GM13977 (cell line): Measurements from ENCODE around the gene ITSN2.
"Not testable (repeated sequence)": the region's sequence is repeated elsewhere in the genome, so short reads cannot be mapped to it uniquely, and the experiment has no call there.

Source experiments
- DNase-seq: peaks from one replicate; pipeline ENCODE4 v3.0.0; 2012; ENCODE audit warnings: low spot score
- in situ Hi-C: fragments of 300-500 bp; cut with MboI; formaldehyde crosslinking; loops from one replicate; pipeline ENCODE4 v1.12.0; 2022; ENCODE audit warnings: low sequenced_read_pairs, low pct_unique_long_range_greater_than_20kb, mixed read lengths, inconsistent platforms; ENCODE audit not compliant: unreplicated experiment
- TF ChIP-seq, protein P1 (sequence below): IDR thresholded peaks from 2 replicates; pipeline ENCODE4 v1.5.1; 2012; ENCODE audit warnings: mild to moderate bottlenecking, control low read depth; ENCODE audit not compliant: insufficient read depth; ENCODE audit errors: extremely low read depth, missing control alignments

Gene ITSN2

DNA sequence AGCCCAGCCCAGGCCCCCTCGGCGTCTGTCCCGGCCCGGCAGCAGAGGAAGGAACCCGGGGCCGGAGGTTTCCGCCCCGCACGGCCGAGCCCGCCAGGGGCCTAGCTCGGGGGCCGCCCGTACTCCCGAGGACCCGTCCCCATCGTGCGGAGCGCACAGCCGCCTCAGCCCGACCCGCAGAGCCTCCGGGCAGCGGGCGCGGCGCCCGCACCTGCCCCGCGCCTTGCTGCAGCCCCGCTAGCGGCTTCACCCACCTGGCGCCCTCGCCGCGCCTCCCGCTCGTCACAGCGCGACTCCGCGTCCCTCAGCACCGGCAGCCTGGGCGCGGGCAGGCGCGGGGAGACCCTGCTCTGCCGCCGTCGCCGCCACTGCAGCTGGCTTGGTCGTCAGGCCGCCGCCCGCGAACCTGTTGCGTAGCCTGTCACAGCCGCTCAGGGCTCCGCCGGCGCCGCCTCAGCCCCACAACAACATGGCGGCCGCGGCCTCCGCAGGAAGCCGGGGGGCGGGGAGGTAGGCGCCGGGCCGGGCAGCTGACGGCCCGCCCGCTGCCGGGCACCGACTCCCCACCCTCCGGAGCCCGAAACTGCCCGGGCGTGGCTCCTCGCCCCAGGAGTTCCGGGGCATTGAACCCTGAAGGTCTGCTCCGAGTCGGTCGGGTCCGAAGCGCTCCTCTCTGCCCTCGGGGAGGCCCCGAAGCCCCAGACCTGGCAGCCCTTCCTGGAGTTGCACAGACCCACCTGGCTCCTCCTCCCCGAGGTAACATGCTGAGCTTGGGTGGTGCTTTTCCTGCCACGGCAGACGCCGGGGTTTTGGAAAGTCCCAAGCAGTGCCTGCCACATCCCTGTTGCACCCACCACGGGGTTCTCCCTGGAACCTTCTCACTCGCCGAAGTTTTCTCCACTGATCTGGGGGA, at the start of gene ITSN2:
TSS of gene ITSN2 (minus strand) at position 487 of the 913 bp plus-strand sequence. CDS start 32,454 bp downstream, outside the sequence.
- peak; percentile 86 for DNase-seq
- in situ Hi-C loops, result no loop called here
- TF ChIP-seq, protein P1, sequence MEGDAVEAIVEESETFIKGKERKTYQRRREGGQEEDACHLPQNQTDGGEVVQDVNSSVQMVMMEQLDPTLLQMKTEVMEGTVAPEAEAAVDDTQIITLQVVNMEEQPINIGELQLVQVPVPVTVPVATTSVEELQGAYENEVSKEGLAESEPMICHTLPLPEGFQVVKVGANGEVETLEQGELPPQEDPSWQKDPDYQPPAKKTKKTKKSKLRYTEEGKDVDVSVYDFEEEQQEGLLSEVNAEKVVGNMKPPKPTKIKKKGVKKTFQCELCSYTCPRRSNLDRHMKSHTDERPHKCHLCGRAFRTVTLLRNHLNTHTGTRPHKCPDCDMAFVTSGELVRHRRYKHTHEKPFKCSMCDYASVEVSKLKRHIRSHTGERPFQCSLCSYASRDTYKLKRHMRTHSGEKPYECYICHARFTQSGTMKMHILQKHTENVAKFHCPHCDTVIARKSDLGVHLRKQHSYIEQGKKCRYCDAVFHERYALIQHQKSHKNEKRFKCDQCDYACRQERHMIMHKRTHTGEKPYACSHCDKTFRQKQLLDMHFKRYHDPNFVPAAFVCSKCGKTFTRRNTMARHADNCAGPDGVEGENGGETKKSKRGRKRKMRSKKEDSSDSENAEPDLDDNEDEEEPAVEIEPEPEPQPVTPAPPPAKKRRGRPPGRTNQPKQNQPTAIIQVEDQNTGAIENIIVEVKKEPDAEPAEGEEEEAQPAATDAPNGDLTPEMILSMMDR, result no peak

DNA sequence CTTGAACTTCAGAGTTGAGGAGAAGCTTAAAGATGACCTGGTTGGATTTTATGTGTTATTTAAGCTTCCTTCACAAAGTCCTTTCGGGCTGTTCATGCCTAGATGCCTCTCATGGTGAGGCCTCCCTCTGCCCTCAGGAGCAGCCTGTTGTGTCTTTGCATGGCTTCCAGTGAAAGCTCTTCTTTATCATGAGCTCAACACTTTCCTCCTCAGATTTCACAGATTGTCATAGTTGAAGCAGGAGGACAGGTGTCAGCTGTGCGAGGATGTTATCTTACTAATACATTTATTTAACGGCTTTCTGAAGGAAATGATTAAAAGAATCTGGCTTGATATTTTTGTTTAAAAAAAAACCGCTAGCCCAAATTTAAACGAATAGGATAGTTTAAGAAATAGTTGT, 48.8 kb upstream of the ITSN2 start:
- TF ChIP-seq, protein P1, result no peak
- no peak for DNase-seq
- in situ Hi-C loops, result loop anchor here (25.0 kb wide), 1 partner anchor 728 kb away; no protein-coding TSS in a partner anchor

DNA sequence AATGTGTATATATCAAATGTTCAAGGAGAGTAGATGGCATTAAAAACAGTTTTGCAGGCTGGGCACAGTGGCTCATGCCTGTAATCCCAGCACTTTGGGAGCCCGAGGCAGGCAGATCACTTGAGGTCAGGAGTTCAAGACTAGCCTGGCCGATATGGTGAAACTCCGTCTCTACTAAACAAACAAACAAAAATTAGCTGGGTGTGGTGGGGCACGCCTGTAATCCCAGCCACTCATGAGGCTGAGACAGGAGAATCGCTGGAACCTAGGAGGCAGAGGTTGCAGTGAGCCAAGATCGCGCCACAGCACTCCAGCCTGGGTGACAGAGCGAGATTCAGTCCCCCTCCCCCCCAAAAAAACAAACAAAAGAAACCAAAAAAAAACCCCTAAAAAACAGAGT, 48.4 kb upstream of the ITSN2 start:
- not testable (repeated sequence) for DNase-seq
- in situ Hi-C loops, result loop anchor here (25.0 kb wide), 1 partner anchor 729 kb away; no protein-coding TSS in a partner anchor

DNA sequence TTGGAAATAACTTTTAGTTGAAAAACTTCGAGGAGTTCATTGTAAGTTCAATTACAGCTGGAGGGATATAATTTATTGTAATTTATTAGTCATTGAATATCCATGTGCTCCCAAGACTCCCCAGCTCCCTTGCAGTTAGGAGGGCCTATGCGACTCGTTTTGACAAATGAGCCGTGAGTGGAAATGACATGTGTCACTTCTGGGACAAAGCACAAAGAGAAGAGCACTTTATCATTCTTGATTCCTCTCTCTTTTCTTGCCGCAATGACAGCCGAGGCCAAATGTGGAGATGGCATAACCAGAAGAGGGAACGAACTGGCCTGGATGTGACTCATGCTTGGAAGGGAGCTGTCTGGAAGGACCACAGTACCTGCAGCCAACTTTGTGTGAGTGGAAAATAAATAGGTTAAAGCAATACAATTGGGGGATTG, 44.2 kb upstream of the ITSN2 start:
- no peak for DNase-seq
- TF ChIP-seq, protein P1, result no peak
- in situ Hi-C loops, result loop anchor here (25.0 kb wide), 1 partner anchor 733 kb away; no protein-coding TSS in a partner anchor

DNA sequence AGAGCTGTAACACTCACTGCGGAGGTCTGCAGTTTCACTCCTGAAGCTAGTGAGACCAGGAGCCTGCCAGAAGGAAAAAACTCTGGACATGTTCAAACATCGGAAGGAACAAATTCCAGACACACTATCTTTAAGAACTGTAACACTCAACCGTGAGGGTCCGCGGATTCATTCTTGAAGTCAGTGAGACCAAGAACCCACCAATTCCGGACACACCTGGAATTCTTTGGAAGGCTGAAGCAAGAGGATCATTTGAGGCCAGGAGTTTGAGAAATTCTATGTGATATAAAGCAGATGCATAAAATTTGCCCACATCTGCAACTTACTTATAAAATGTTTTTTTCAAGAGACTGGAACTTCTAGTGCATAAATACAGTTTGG, 43.5 kb upstream of the ITSN2 start:
- no peak for DNase-seq
- TF ChIP-seq, protein P1, result no peak
- in situ Hi-C loops, result loop anchor here (25.0 kb wide), 1 partner anchor 733 kb away; no protein-coding TSS in a partner anchor

DNA sequence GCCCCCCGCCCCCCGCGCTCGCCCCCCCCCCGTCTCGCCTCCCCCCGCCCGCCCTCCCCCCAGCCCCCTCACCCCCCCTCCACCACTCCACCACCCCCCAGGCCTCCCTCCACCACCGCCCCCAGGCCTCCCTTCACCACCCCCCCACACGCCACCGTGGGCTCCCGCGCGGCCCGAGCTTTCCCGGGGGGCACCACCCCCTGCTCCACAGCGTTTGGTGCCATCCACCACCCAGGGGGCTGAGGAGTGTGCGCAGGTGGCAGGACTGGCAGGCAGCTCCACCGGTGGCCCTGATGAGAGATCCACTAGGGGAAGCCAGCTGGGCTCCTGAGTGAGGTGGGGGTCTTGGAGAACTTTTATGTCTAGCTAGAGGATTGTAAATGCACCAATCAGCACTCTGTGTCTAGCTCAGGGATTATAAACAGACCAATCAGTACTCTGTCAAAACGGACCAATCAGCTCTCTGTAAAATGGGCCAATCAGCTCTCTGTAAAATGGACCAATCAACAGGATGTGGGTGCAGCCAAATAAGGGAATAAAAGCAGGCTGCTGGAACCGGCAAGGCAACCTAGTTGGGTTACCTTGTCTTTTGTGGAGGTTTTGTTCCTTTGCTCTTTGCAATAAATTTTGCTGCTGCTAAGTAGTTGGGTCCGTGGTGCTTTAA, 43.0 kb upstream of the ITSN2 start:
- TF ChIP-seq, protein P1, result no peak
- no peak for DNase-seq
- in situ Hi-C loops, result loop anchor here (25.0 kb wide), 1 partner anchor 734 kb away; no protein-coding TSS in a partner anchor
